ENCODE data around the gene CFAP61.

Gene CFAP61

GRCh38 chr20:20340443-20340842 is 288.1 kb downstream of the CFAP61 start:
- H2BK120ac ChIP-seq (ENCODE audit: insufficient read depth, low read length, poor library complexity), result no peak overlapping the region
- no peak overlapping the region for H3K4ac ChIP-seq (ENCODE audit: low read depth, low read length)
- no peak overlapping the region for H2BK5ac ChIP-seq (ENCODE audit: low read depth, low read length, poor library complexity)
- no peak overlapping the region for H3K14ac ChIP-seq (ENCODE audit: low read length)
- WGBS (ENCODE audit: extremely low coverage, insufficient coverage, insufficient read length), result no CpG with 5 or more reads among the region's 16 CpGs
- H3K36me3 ChIP-seq (ENCODE audit: control insufficient read depth in 1 of 2, insufficient read depth in 2 of 2, low read length in 2 of 2), result no peaks in the 10 kb centered on the region
- no peaks in the 10 kb centered on the region for H3K79me1 ChIP-seq (ENCODE audit: low read length)
- H4K91ac ChIP-seq (ENCODE audit: low read depth, low read length), result no peak overlapping the region
- H3K27me3 ChIP-seq (ENCODE audit: insufficient read depth, low read length), result no peaks in the 10 kb centered on the region
- H3K23ac ChIP-seq (ENCODE audit: low read length), result no peak overlapping the region
- no peak overlapping the region for H3K9ac ChIP-seq (ENCODE audit: low read length)
- no peak overlapping the region for H2BK12ac ChIP-seq (ENCODE audit: low read length)
- DNase-seq, result no peak
- H3K9me3 ChIP-seq (ENCODE audit: insufficient read depth, low read depth, low read length), result peaks cover 3% of the 10 kb centered on the region
- H3K4me3 ChIP-seq (ENCODE audit: low read depth, low read length), result no peak overlapping the region
- H4K12ac ChIP-seq (ENCODE audit: low read depth, low read length), result no peak overlapping the region
- no peak overlapping the region for H3K27ac ChIP-seq (ENCODE audit: low read depth, low read length)
- no peak overlapping the region for H2AFZ ChIP-seq (ENCODE audit: insufficient read depth, low read length, poor library complexity)
- H2AK5ac ChIP-seq (ENCODE audit: low read length), result no peak overlapping the region
- no peaks in the 10 kb centered on the region for H3K79me2 ChIP-seq (ENCODE audit: control insufficient read depth, insufficient read depth, low read length, poor library complexity)
- no peak overlapping the region for H3K18ac ChIP-seq (ENCODE audit: low read length)
- H3K4me1 ChIP-seq (ENCODE audit: control insufficient read depth in 1 of 2, insufficient read depth in 2 of 2, low read length in 2 of 2), result no peaks in the 10 kb centered on the region
- H4K8ac ChIP-seq (ENCODE audit: low read depth, low read length), result no peak overlapping the region
- H3K4me2 ChIP-seq (ENCODE audit: low read length), result no peak overlapping the region

DNA sequence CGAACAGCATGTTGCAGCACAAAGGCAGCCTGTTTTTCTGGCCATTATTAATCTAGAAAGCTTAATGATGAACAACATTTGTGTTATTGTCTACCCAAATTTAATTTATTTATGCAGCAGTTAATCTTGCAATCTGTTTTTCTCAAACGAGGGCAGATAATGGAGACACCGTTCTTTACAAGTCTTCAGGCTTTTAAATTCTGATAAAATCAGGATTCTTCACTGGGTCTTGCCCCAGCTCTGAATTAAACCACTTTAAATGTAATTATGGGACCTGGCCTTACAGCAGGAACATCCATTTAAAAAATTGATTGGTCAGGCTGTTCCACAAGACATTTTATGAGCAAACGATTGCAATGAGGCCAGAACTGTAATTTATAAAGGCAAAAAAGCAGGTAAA is 289.0 kb downstream of the CFAP61 start:
- Histone ChIP-seq H3K4me3 (ENCODE audit: low read depth, low read length) (no peak overlapping the region), H3K79me1 (ENCODE audit: low read length) (no peaks in the 10 kb centered on the region), H3K4me2 (ENCODE audit: low read length) (no peak overlapping the region), H4K8ac (ENCODE audit: low read depth, low read length) (no peak overlapping the region), H2BK5ac (ENCODE audit: low read depth, low read length, poor library complexity) (no peak overlapping the region), H4K12ac (ENCODE audit: low read depth, low read length) (no peak overlapping the region), H3K79me2 (ENCODE audit: control insufficient read depth, insufficient read depth, low read length, poor library complexity) (no peaks in the 10 kb centered on the region), H3K27ac (ENCODE audit: low read depth, low read length) (no peak overlapping the region), H3K23ac (ENCODE audit: low read length) (no peak overlapping the region), H3K9me3 (ENCODE audit: insufficient read depth, low read depth, low read length) (peaks cover 3% of the 10 kb centered on the region), H3K9ac (ENCODE audit: low read length) (no peak overlapping the region), H3K4ac (ENCODE audit: low read depth, low read length) (no peak overlapping the region), H2AK5ac (ENCODE audit: low read length) (no peak overlapping the region), H3K4me1 (ENCODE audit: control insufficient read depth in 1 of 2, insufficient read depth in 2 of 2, low read length in 2 of 2) (no peaks in the 10 kb centered on the region), H3K27me3 (ENCODE audit: insufficient read depth, low read length) (no peaks in the 10 kb centered on the region), H3K14ac (ENCODE audit: low read length) (no peak overlapping the region), H3K36me3 (ENCODE audit: control insufficient read depth in 1 of 2, insufficient read depth in 2 of 2, low read length in 2 of 2) (no peaks in the 10 kb centered on the region), H4K91ac (ENCODE audit: low read depth, low read length) (no peak overlapping the region), H2AFZ (ENCODE audit: insufficient read depth, low read length, poor library complexity) (no peak overlapping the region), H2BK12ac (ENCODE audit: low read length) (no peak overlapping the region), H3K18ac (ENCODE audit: low read length) (no peak overlapping the region), H2BK120ac (ENCODE audit: insufficient read depth, low read length, poor library complexity) (no peak overlapping the region)
- DNase-seq, result no peak
- no CpG with 5 or more reads among the region's 4 CpGs for WGBS (ENCODE audit: extremely low coverage, insufficient coverage, insufficient read length)

DNA sequence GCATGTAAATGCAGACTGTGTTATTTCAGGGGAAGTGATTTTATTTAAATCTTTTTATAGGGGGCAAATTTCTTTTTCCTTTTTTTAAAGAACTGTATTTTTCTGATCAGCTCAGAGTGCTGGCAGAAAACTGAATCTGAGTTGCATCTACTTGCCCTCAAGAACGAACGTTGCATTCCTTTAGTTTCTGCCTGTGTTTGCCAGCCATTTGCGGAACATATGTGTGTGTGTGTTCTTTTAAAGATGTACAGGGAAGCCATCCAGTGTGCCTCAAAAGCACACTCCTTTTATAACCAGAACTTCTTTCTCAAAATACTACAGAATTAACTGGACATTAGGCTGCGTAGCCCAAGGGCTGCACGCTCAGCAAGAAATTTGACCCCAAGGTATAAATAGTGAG is 289.7 kb downstream of the CFAP61 start:
- Histone ChIP-seq H3K27me3 (ENCODE audit: insufficient read depth, low read length) (no peaks in the 10 kb centered on the region), H4K8ac (ENCODE audit: low read depth, low read length) (no peak overlapping the region), H3K79me2 (ENCODE audit: control insufficient read depth, insufficient read depth, low read length, poor library complexity) (no peaks in the 10 kb centered on the region), H2BK120ac (ENCODE audit: insufficient read depth, low read length, poor library complexity) (no peak overlapping the region), H2BK12ac (ENCODE audit: low read length) (no peak overlapping the region), H3K27ac (ENCODE audit: low read depth, low read length) (no peak overlapping the region), H3K4me1 (ENCODE audit: control insufficient read depth in 1 of 2, insufficient read depth in 2 of 2, low read length in 2 of 2) (no peaks in the 10 kb centered on the region), H3K4me2 (ENCODE audit: low read length) (no peak overlapping the region), H4K91ac (ENCODE audit: low read depth, low read length) (no peak overlapping the region), H2AFZ (ENCODE audit: insufficient read depth, low read length, poor library complexity) (no peak overlapping the region), H4K12ac (ENCODE audit: low read depth, low read length) (no peak overlapping the region), H3K9ac (ENCODE audit: low read length) (no peak overlapping the region), H3K14ac (ENCODE audit: low read length) (no peak overlapping the region), H3K23ac (ENCODE audit: low read length) (no peak overlapping the region), H2BK5ac (ENCODE audit: low read depth, low read length, poor library complexity) (no peak overlapping the region), H3K36me3 (ENCODE audit: control insufficient read depth in 1 of 2, insufficient read depth in 2 of 2, low read length in 2 of 2) (no peaks in the 10 kb centered on the region), H3K79me1 (ENCODE audit: low read length) (no peaks in the 10 kb centered on the region), H3K4ac (ENCODE audit: low read depth, low read length) (no peak overlapping the region), H3K4me3 (ENCODE audit: low read depth, low read length) (no peak overlapping the region), H3K9me3 (ENCODE audit: insufficient read depth, low read depth, low read length) (peaks cover under 1% of the 10 kb centered on the region), H3K18ac (ENCODE audit: low read length) (no peak overlapping the region), H2AK5ac (ENCODE audit: low read length) (no peak overlapping the region)
- no CpG with 5 or more reads among the region's 5 CpGs for WGBS (ENCODE audit: extremely low coverage, insufficient coverage, insufficient read length)
- DNase-seq, result no peak

DNA sequence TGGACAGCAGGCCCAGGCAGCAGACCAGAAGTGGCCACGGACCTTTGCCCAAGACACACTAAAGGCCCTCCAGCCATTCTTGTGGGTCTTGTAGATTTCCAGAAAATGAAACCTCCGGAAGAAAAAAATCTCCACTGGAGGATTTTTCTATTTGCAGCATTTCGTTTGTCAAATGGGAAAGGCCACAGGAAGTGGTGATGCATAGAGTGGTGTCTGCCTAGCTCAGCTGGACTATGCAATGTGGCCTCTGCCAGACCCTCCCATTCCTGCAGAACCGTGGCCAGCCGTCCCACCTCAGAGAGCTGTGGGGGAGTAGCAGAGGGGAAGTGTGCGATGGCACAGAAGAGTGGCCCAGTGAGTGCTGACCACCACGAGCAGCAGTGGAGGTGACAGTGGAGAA is 291.6 kb downstream of the CFAP61 start:
- H3K9me3 ChIP-seq (ENCODE audit: insufficient read depth, low read depth, low read length), result no peaks in the 10 kb centered on the region
- no peak overlapping the region for H3K18ac ChIP-seq (ENCODE audit: low read length)
- H3K79me2 ChIP-seq (ENCODE audit: control insufficient read depth, insufficient read depth, low read length, poor library complexity), result no peaks in the 10 kb centered on the region
- H3K36me3 ChIP-seq (ENCODE audit: control insufficient read depth in 1 of 2, insufficient read depth in 2 of 2, low read length in 2 of 2), result no peaks in the 10 kb centered on the region
- H3K79me1 ChIP-seq (ENCODE audit: low read length), result no peaks in the 10 kb centered on the region
- no peaks in the 10 kb centered on the region for H3K4me1 ChIP-seq (ENCODE audit: control insufficient read depth in 1 of 2, insufficient read depth in 2 of 2, low read length in 2 of 2)
- H2BK5ac ChIP-seq (ENCODE audit: low read depth, low read length, poor library complexity), result no peak overlapping the region
- H4K12ac ChIP-seq (ENCODE audit: low read depth, low read length), result no peak overlapping the region
- H3K27ac ChIP-seq (ENCODE audit: low read depth, low read length), result no peak overlapping the region
- H2BK120ac ChIP-seq (ENCODE audit: insufficient read depth, low read length, poor library complexity), result no peak overlapping the region
- no peaks in the 10 kb centered on the region for H3K27me3 ChIP-seq (ENCODE audit: insufficient read depth, low read length)
- no peak for DNase-seq
- no peak overlapping the region for H2BK12ac ChIP-seq (ENCODE audit: low read length)
- no peak overlapping the region for H2AK5ac ChIP-seq (ENCODE audit: low read length)
- no CpG with 5 or more reads among the region's 7 CpGs for WGBS (ENCODE audit: extremely low coverage, insufficient coverage, insufficient read length)
- no peak overlapping the region for H3K9ac ChIP-seq (ENCODE audit: low read length)
- no peak overlapping the region for H2AFZ ChIP-seq (ENCODE audit: insufficient read depth, low read length, poor library complexity)
- H3K14ac ChIP-seq (ENCODE audit: low read length), result no peak overlapping the region
- H3K4ac ChIP-seq (ENCODE audit: low read depth, low read length), result no peak overlapping the region
- H3K23ac ChIP-seq (ENCODE audit: low read length), result no peak overlapping the region
- no peak overlapping the region for H3K4me3 ChIP-seq (ENCODE audit: low read depth, low read length)
- no peak overlapping the region for H4K91ac ChIP-seq (ENCODE audit: low read depth, low read length)
- H4K8ac ChIP-seq (ENCODE audit: low read depth, low read length), result no peak overlapping the region
- no peak overlapping the region for H3K4me2 ChIP-seq (ENCODE audit: low read length)

Measured in trophoblast cell (in vitro differentiated cells and primary cell).